ENCODE results near the gene INPP5K.
"Not testable (repeated sequence)": the region's sequence is repeated elsewhere in the genome, so short reads cannot be mapped to it uniquely, and the experiment has no call there.

Gene INPP5K

GRCh38 chr17:1526876-1527275 lies 10.5 kb upstream of the INPP5K start:
- H3K4ac ChIP-seq (ENCODE audit: low read length); H3K4me1 ChIP-seq (ENCODE audit: control insufficient read depth in 2 of 2, insufficient read depth in 1 of 2, low read depth in 1 of 2, low read length in 2 of 2); H2BK15ac ChIP-seq (ENCODE audit: low read length); H4K8ac ChIP-seq (ENCODE audit: low read depth, low read length); H3K4me2 ChIP-seq (ENCODE audit: insufficient read depth, low read length, poor library complexity, severe bottlenecking); DNase-seq (ENCODE audit: low spot score); H2AFZ ChIP-seq (ENCODE audit: low read length); H3K9ac ChIP-seq (ENCODE audit: low read depth, low read length, poor library complexity); H2BK5ac ChIP-seq (ENCODE audit: low read length); H4K91ac ChIP-seq (ENCODE audit: low read depth, low read length, poor library complexity); H3K27me3 ChIP-seq (ENCODE audit: control insufficient read depth in 3 of 3, insufficient read depth in 3 of 3, low read depth in 1 of 3, low read length in 3 of 3); H2BK120ac ChIP-seq (ENCODE audit: low read depth, low read length); H3K18ac ChIP-seq (ENCODE audit: low read length); H3K27ac ChIP-seq (replicated peaks; ENCODE audit: low read length); H2BK12ac ChIP-seq (ENCODE audit: low read length); H3K4me3 ChIP-seq (ENCODE audit: low read length in 2 of 2); H3K9me3 ChIP-seq (replicated peaks in 1 of 2; ENCODE audit: control insufficient read depth in 2 of 2, insufficient read depth in 1 of 2, low read depth in 1 of 2, low read length in 2 of 2); H3K23ac ChIP-seq (ENCODE audit: low read depth, low read length, poor library complexity); H3K79me1 ChIP-seq (ENCODE audit: low read depth, low read length); H2AK5ac ChIP-seq (ENCODE audit: low read depth, low read length); H3K14ac ChIP-seq (ENCODE audit: low read length): not testable (repeated sequence)
- H3K36me3 ChIP-seq (replicated peaks in 1 of 2; ENCODE audit: control insufficient read depth in 2 of 2, insufficient read depth in 2 of 2, low read length in 2 of 2) = peaks cover 12 to 70% of the 10 kb centered on the region in 2 donors
- WGBS, 2 donors (ENCODE audit: extremely low coverage in 2 of 2, insufficient read length in 2 of 2, insufficient replicate concordance in 1 of 2) = no CpG with 5 or more reads among the region's 4 CpGs

- H2BK120ac ChIP-seq (ENCODE audit: low read depth, low read length) = no peak overlapping the region
- no peak overlapping the region for H3K4ac ChIP-seq (ENCODE audit: low read length)
- no peak overlapping the region for H2BK12ac ChIP-seq (ENCODE audit: low read length)
- H3K4me3 ChIP-seq (ENCODE audit: low read length in 2 of 2) = no peak overlapping the region
- H4K91ac ChIP-seq (ENCODE audit: low read depth, low read length, poor library complexity) = no peak overlapping the region
- no peak overlapping the region for H3K9ac ChIP-seq (ENCODE audit: low read depth, low read length, poor library complexity)
- no peak overlapping the region for H4K8ac ChIP-seq (ENCODE audit: low read depth, low read length)
- no CpG with 5 or more reads among the region's 5 CpGs for WGBS, 2 donors (ENCODE audit: extremely low coverage in 2 of 2, insufficient read length in 2 of 2, insufficient replicate concordance in 1 of 2)
- H3K36me3 ChIP-seq (replicated peaks in 1 of 2; ENCODE audit: control insufficient read depth in 2 of 2, insufficient read depth in 2 of 2, low read length in 2 of 2) = peaks cover 21 to 74% of the 10 kb centered on the region in 2 donors
- H3K23ac ChIP-seq (ENCODE audit: low read depth, low read length, poor library complexity) = no peak overlapping the region
- no peaks in the 10 kb centered on the region for H3K27me3 ChIP-seq (ENCODE audit: control insufficient read depth in 3 of 3, insufficient read depth in 3 of 3, low read depth in 1 of 3, low read length in 3 of 3)
- no peak overlapping the region for H2BK5ac ChIP-seq (ENCODE audit: low read length)
- H3K4me1 ChIP-seq (ENCODE audit: control insufficient read depth in 2 of 2, insufficient read depth in 1 of 2, low read depth in 1 of 2, low read length in 2 of 2) = no peaks in the 10 kb centered on the region
- no peak overlapping the region for H2AK5ac ChIP-seq (ENCODE audit: low read depth, low read length)
- H2AFZ ChIP-seq (ENCODE audit: low read length) = no peak overlapping the region
- H3K9me3 ChIP-seq (replicated peaks in 1 of 2; ENCODE audit: control insufficient read depth in 2 of 2, insufficient read depth in 1 of 2, low read depth in 1 of 2, low read length in 2 of 2) = peaks cover 0 to 2% of the 10 kb centered on the region in 2 donors
- no peak overlapping the region for H3K27ac ChIP-seq (replicated peaks; ENCODE audit: low read length)
- no peak for DNase-seq (ENCODE audit: low spot score)
- no peak overlapping the region for H3K4me2 ChIP-seq (ENCODE audit: insufficient read depth, low read length, poor library complexity, severe bottlenecking)
- H2BK15ac ChIP-seq (ENCODE audit: low read length) = no peak overlapping the region
- H3K79me1 ChIP-seq (ENCODE audit: low read depth, low read length) = peaks cover 3% of the 10 kb centered on the region
- no peak overlapping the region for H3K14ac ChIP-seq (ENCODE audit: low read length)
- H3K18ac ChIP-seq (ENCODE audit: low read length) = no peak overlapping the region
Observed at GRCh38 chr17:1522626-1523025, 6.2 kb upstream of the INPP5K start.

GRCh38 chr17:1521086-1521640 lies 4.8 kb upstream of the INPP5K start:
- no peak for DNase-seq (ENCODE audit: low spot score)
- H2BK12ac ChIP-seq (ENCODE audit: low read length) = no peak overlapping the region
- no peak overlapping the region for H3K23ac ChIP-seq (ENCODE audit: low read depth, low read length, poor library complexity)
- H3K4me3 ChIP-seq (ENCODE audit: low read length in 2 of 2) = no peak overlapping the region
- no peaks in the 10 kb centered on the region for H3K4me1 ChIP-seq (ENCODE audit: control insufficient read depth in 2 of 2, insufficient read depth in 1 of 2, low read depth in 1 of 2, low read length in 2 of 2)
- no peak overlapping the region for H2BK5ac ChIP-seq (ENCODE audit: low read length)
- peaks cover 20 to 64% of the 10 kb centered on the region in 2 donors for H3K36me3 ChIP-seq (replicated peaks in 1 of 2; ENCODE audit: control insufficient read depth in 2 of 2, insufficient read depth in 2 of 2, low read length in 2 of 2)
- H2AFZ ChIP-seq (ENCODE audit: low read length) = no peak overlapping the region
- H2BK120ac ChIP-seq (ENCODE audit: low read depth, low read length) = no peak overlapping the region
- H4K91ac ChIP-seq (ENCODE audit: low read depth, low read length, poor library complexity) = no peak overlapping the region
- WGBS, 2 donors (ENCODE audit: extremely low coverage in 2 of 2, insufficient read length in 2 of 2, insufficient replicate concordance in 1 of 2) = no CpG with 5 or more reads among the region's 10 CpGs
- no peak overlapping the region for H2AK5ac ChIP-seq (ENCODE audit: low read depth, low read length)
- H3K79me1 ChIP-seq (ENCODE audit: low read depth, low read length) = peaks cover 3% of the 10 kb centered on the region
- H4K8ac ChIP-seq (ENCODE audit: low read depth, low read length) = no peak overlapping the region
- H3K14ac ChIP-seq (ENCODE audit: low read length) = no peak overlapping the region
- no peak overlapping the region for H3K4ac ChIP-seq (ENCODE audit: low read length)
- H3K27me3 ChIP-seq (ENCODE audit: control insufficient read depth in 3 of 3, insufficient read depth in 3 of 3, low read depth in 1 of 3, low read length in 3 of 3) = no peaks in the 10 kb centered on the region
- H2BK15ac ChIP-seq (ENCODE audit: low read length) = no peak overlapping the region
- H3K9me3 ChIP-seq (replicated peaks in 1 of 2; ENCODE audit: control insufficient read depth in 2 of 2, insufficient read depth in 1 of 2, low read depth in 1 of 2, low read length in 2 of 2) = peaks cover 0 to 2% of the 10 kb centered on the region in 2 donors
- H3K27ac ChIP-seq (replicated peaks; ENCODE audit: low read length) = no peak overlapping the region
- H3K4me2 ChIP-seq (ENCODE audit: insufficient read depth, low read length, poor library complexity, severe bottlenecking) = no peak overlapping the region
- H3K18ac ChIP-seq (ENCODE audit: low read length) = no peak overlapping the region
- H3K9ac ChIP-seq (ENCODE audit: low read depth, low read length, poor library complexity) = no peak overlapping the region

- Histone ChIP-seq H2BK5ac (ENCODE audit: low read length) (no peak overlapping the region), H3K9me3 (replicated peaks in 1 of 2; ENCODE audit: control insufficient read depth in 2 of 2, insufficient read depth in 1 of 2, low read depth in 1 of 2, low read length in 2 of 2) (peaks cover 0 to 2% of the 10 kb centered on the region in 2 donors), H2BK120ac (ENCODE audit: low read depth, low read length) (no peak overlapping the region), H2AK5ac (ENCODE audit: low read depth, low read length) (no peak overlapping the region), H3K4me3 (ENCODE audit: low read length in 2 of 2) (no peak overlapping the region), H3K4ac (ENCODE audit: low read length) (no peak overlapping the region), H3K4me1 (ENCODE audit: control insufficient read depth in 2 of 2, insufficient read depth in 1 of 2, low read depth in 1 of 2, low read length in 2 of 2) (peaks cover 3 to 4% of the 10 kb centered on the region in 2 donors), H2BK15ac (ENCODE audit: low read length) (no peak overlapping the region), H3K9ac (ENCODE audit: low read depth, low read length, poor library complexity) (no peak overlapping the region), H3K14ac (ENCODE audit: low read length) (no peak overlapping the region), H4K91ac (ENCODE audit: low read depth, low read length, poor library complexity) (no peak overlapping the region), H3K36me3 (replicated peaks in 1 of 2; ENCODE audit: control insufficient read depth in 2 of 2, insufficient read depth in 2 of 2, low read length in 2 of 2) (peaks cover 18 to 56% of the 10 kb centered on the region in 2 donors), H3K27ac (replicated peaks; ENCODE audit: low read length) (no peak overlapping the region), H3K27me3 (ENCODE audit: control insufficient read depth in 3 of 3, insufficient read depth in 3 of 3, low read depth in 1 of 3, low read length in 3 of 3) (no peaks in the 10 kb centered on the region), H3K18ac (ENCODE audit: low read length) (no peak overlapping the region), H3K79me1 (ENCODE audit: low read depth, low read length) (peaks cover 3% of the 10 kb centered on the region), H2AFZ (ENCODE audit: low read length) (no peak overlapping the region), H2BK12ac (ENCODE audit: low read length) (no peak overlapping the region), H3K4me2 (ENCODE audit: insufficient read depth, low read length, poor library complexity, severe bottlenecking) (no peak overlapping the region), H4K8ac (ENCODE audit: low read depth, low read length) (no peak overlapping the region), H3K23ac (ENCODE audit: low read depth, low read length, poor library complexity) (no peak overlapping the region)
- no CpG with 5 or more reads among the region's 7 CpGs for WGBS, 2 donors (ENCODE audit: extremely low coverage in 2 of 2, insufficient read length in 2 of 2, insufficient replicate concordance in 1 of 2)
- DNase-seq (ENCODE audit: low spot score) = no peak
Observed at GRCh38 chr17:1519678-1520077, 3.3 kb upstream of the INPP5K start.
